ENCODE data around the gene GSTT4. TPM values are rescaled to one million over a fixed set of nuclear protein-coding genes. Genes with fewer than 3 reads are reported as not detected.
"Not testable (repeated sequence)": the region's sequence is repeated elsewhere in the genome, so short reads cannot be mapped to it uniquely, and the experiment has no call there.

The GSTT4 gene
- total RNA-seq, 4 donors from 2014 or later = not detected

GRCh38 chr22:24003887-24004286, 1.4 kb downstream of the GSTT4 start:
- no peaks in the 10 kb centered on the region for H3K36me3 ChIP-seq
- no peaks in the 10 kb centered on the region for H3K9me3 ChIP-seq
- H3K27me3 ChIP-seq = no peaks in the 10 kb centered on the region
- TF ChIP-seq CTCF (IDR thresholded peaks at IDR 0.05) = no peak
- no peak for TF ChIP-seq POLR2A (IDR thresholded peaks at IDR 0.05)
- H3K4me3 ChIP-seq = no peak overlapping the region
- no peak overlapping the region for H3K27ac ChIP-seq
- DNase-seq = no peak
- intact Hi-C loops (cut with DNase I; ENCODE audit: low total_unique reads) = no loop called here
- H3K4me1 ChIP-seq = no peaks in the 10 kb centered on the region

- Histone ChIP-seq H3K4me3 (no peak overlapping the region), H3K27me3 (no peaks in the 10 kb centered on the region), H3K4me1 (no peaks in the 10 kb centered on the region), H3K9me3 (no peaks in the 10 kb centered on the region), H3K36me3 (no peaks in the 10 kb centered on the region), H3K27ac (no peak overlapping the region)
- intact Hi-C loops (cut with DNase I; ENCODE audit: low total_unique reads) = no loop called here
- no peak for DNase-seq
- TF ChIP-seq POLR2A (IDR thresholded peaks at IDR 0.05) (no peak), CTCF (IDR thresholded peaks at IDR 0.05) (no peak)
Observed at GRCh38 chr22:24002851-24003250, 2.4 kb downstream of the GSTT4 start.

- H3K4me3 ChIP-seq = no peak overlapping the region
- no peak overlapping the region for H3K27ac ChIP-seq
- H3K36me3 ChIP-seq = no peaks in the 10 kb centered on the region
- no peaks in the 10 kb centered on the region for H3K27me3 ChIP-seq
- H3K4me1 ChIP-seq = no peaks in the 10 kb centered on the region
- intact Hi-C loops (cut with DNase I; ENCODE audit: low total_unique reads) = no loop called here
- TF ChIP-seq CTCF (IDR thresholded peaks at IDR 0.05) = no peak
- TF ChIP-seq POLR2A (IDR thresholded peaks at IDR 0.05) = no peak
- DNase-seq = no peak
- H3K9me3 ChIP-seq = no peaks in the 10 kb centered on the region
Observed at GRCh38 chr22:24002272-24002671, 3.0 kb downstream of the GSTT4 start.

- intact Hi-C loops (cut with DNase I; ENCODE audit: low total_unique reads) = no loop called here
- no peak overlapping the region for H3K4me3 ChIP-seq
- TF ChIP-seq CTCF (IDR thresholded peaks at IDR 0.05) (no peak), POLR2A (IDR thresholded peaks at IDR 0.05) (no peak)
- H3K27me3 ChIP-seq = no peaks in the 10 kb centered on the region
- H3K36me3 ChIP-seq = no peaks in the 10 kb centered on the region
- H3K4me1 ChIP-seq = no peaks in the 10 kb centered on the region
- H3K27ac ChIP-seq = no peak overlapping the region
- no peak for DNase-seq
- H3K9me3 ChIP-seq = no peaks in the 10 kb centered on the region
Observed at GRCh38 chr22:24001314-24001713, 3.9 kb downstream of the GSTT4 start.

GRCh38 chr22:23999779-24000178, 5.5 kb downstream of the GSTT4 start:
- H3K4me3 ChIP-seq; H3K27me3 ChIP-seq; DNase-seq; intact Hi-C loops (cut with DNase I; ENCODE audit: low total_unique reads); H3K4me1 ChIP-seq; H3K27ac ChIP-seq; H3K9me3 ChIP-seq; H3K36me3 ChIP-seq: not testable (repeated sequence)

GRCh38 chr22:23997092-23997491, 8.2 kb downstream of the GSTT4 start:
- TF ChIP-seq CTCF (IDR thresholded peaks at IDR 0.05) (no peak), POLR2A (IDR thresholded peaks at IDR 0.05) (no peak)
- DNase-seq = no peak
- no peak overlapping the region for H3K4me3 ChIP-seq
- no peaks in the 10 kb centered on the region for H3K36me3 ChIP-seq
- no peaks in the 10 kb centered on the region for H3K4me1 ChIP-seq
- no peaks in the 10 kb centered on the region for H3K27me3 ChIP-seq
- intact Hi-C loops (cut with DNase I; ENCODE audit: low total_unique reads) = no loop called here
- no peak overlapping the region for H3K27ac ChIP-seq
- H3K9me3 ChIP-seq = no peaks in the 10 kb centered on the region

- H3K4me1 ChIP-seq; H3K27me3 ChIP-seq; H3K36me3 ChIP-seq; H3K27ac ChIP-seq; H3K9me3 ChIP-seq; H3K4me3 ChIP-seq; intact Hi-C loops (cut with DNase I; ENCODE audit: low total_unique reads); DNase-seq: not testable (repeated sequence)
Observed at GRCh38 chr22:23993581-23994177, 11.6 kb downstream of the GSTT4 start.

- H3K36me3 ChIP-seq; H3K4me3 ChIP-seq; H3K9me3 ChIP-seq; H3K4me1 ChIP-seq; DNase-seq; H3K27me3 ChIP-seq; intact Hi-C loops (cut with DNase I; ENCODE audit: low total_unique reads); H3K27ac ChIP-seq: not testable (repeated sequence)
Observed at GRCh38 chr22:23993080-23993479, 12.2 kb downstream of the GSTT4 start.

All from uterus (tissue), 4 donors.